Peyer's patch (tissue), 4 donors: Measurements from ENCODE around the gene SPPL3. TPM values are rescaled to one million over a fixed set of nuclear protein-coding genes. Genes with fewer than 3 reads are reported as not detected.

Experiments used
- DNase-seq, 3 donors: peaks; one replicate each; pipeline ENCODE4 v3.0.0-alpha.2; 2017 to 2019
- H3K27ac ChIP-seq, 4 donors: fragments of 200-600 bp; sonication (generic); one replicate each; pipeline ENCODE4 v1.5.1; 2016 to 2019
- H3K27me3 ChIP-seq, 2 donors: fragments of 200-600 bp; sonication (generic); one replicate each; pipeline ENCODE4 v1.5.1; 2019
- H3K36me3 ChIP-seq, 3 donors: fragments of 200-600 bp; sonication (generic); one replicate each; pipeline ENCODE4 v1.5.1; 2016 to 2019
- H3K4me1 ChIP-seq, 4 donors: fragments of 200-600 bp; sonication (generic); one replicate each; pipeline ENCODE4 v1.5.1; 2016 to 2019
- H3K4me3 ChIP-seq, 4 donors: fragments of 200-600 bp; sonication (generic); 1 replicate in 3 of 4; 2 replicates in 1 of 4; pipeline ENCODE4 v1.5.1; 2016 to 2019; ENCODE audit warnings: mild to moderate bottlenecking in 1 of 4
- H3K9me3 ChIP-seq, 4 donors: fragments of 200-600 bp; sonication (generic); one replicate each; pipeline ENCODE4 v1.5.1; 2016 to 2019; ENCODE audit warnings: mild to moderate bottlenecking in 1 of 4
- CTCF ChIP-seq, 6 experiments: fragments of 450-650 bp in 4 of 6; fragments of 200-600 bp in 2 of 6; sonication (generic) in 1 of 6; IDR thresholded peaks; one replicate each; pipeline ENCODE4 v1.5.1; 2017 to 2019; ENCODE audit warnings: antibody characterized with exemption in 6 of 6, mild to moderate bottlenecking in 3 of 6, moderate library complexity in 1 of 6
- POLR2A ChIP-seq, 2 donors: fragments of 450-650 bp; IDR thresholded peaks; one replicate each; pipeline ENCODE4 v1.5.1; 2017; ENCODE audit warnings: antibody characterized with exemption in 2 of 2, mild to moderate bottlenecking in 2 of 2, moderate library complexity in 2 of 2
- total RNA-seq, 4 donors: library from RNA; depleted of rRNA; stranded (reverse); fragments of >200 nt; gene quantifications; one replicate each; pipeline ENCODE4 v1.1.0, GENCODE V29; 2016

The SPPL3 gene
- total RNA-seq, 4 donors from 2014 or later, result 26.4 to 50.2 (median 34.9) TPM

- Histone ChIP-seq H3K27ac (peak within 1 kb of the TSS; percentile 71 to 87 (median 82)), H3K4me1 (peaks cover 0 to 15% (median 5%) of the 10 kb centered on the region in 4 donors), H3K27me3 (no peaks in the 10 kb centered on the region), H3K36me3 (peaks cover 0 to 57% (median 0%) of the 10 kb centered on the region in 3 donors), H3K9me3 (no peaks in the 10 kb centered on the region), H3K4me3 (peak within 1 kb of the TSS; percentile 65 to 78 (median 70))
- TF ChIP-seq POLR2A (IDR thresholded peaks at IDR 0.05) (peak; percentile 81 to 88), CTCF (IDR thresholded peaks at IDR 0.05) (peak in 3 of 6 experiments; percentile 18 to 27 (median 25))
- DNase-seq, result peak; percentile 89 to 96 (median 95)
These were observed 178.3 kb downstream of the SPPL3 start, which contains the start of gene ACADS for GRCh38 chr12:120725659-120726509. TSS of gene ACADS (plus strand) at chr12:120725826. CDS start at chr12:120725886, 60 bp downstream.

GRCh38 chr12:120725151-120725658 is 179.0 kb downstream of the SPPL3 start:
- no peak for DNase-seq
- H3K9me3 ChIP-seq, result no peaks in the 10 kb centered on the region
- TF ChIP-seq CTCF (IDR thresholded peaks at IDR 0.05), result no peak
- TF ChIP-seq POLR2A (IDR thresholded peaks at IDR 0.05), result no peak
- peaks cover 0 to 54% (median 0%) of the 10 kb centered on the region in 3 donors for H3K36me3 ChIP-seq
- H3K27me3 ChIP-seq, result no peaks in the 10 kb centered on the region
- peak overlapping the region; percentile 65 to 78 (median 70) for H3K4me3 ChIP-seq
- H3K27ac ChIP-seq, result peak overlapping the region; percentile 71 to 87 (median 82)
- H3K4me1 ChIP-seq, result peaks cover 0 to 15% (median 5%) of the 10 kb centered on the region in 4 donors

- no peak overlapping the region for H3K27ac ChIP-seq
- H3K27me3 ChIP-seq, result no peaks in the 10 kb centered on the region
- DNase-seq, result no peak
- peaks cover 0 to 54% (median 0%) of the 10 kb centered on the region in 3 donors for H3K36me3 ChIP-seq
- TF ChIP-seq POLR2A (IDR thresholded peaks at IDR 0.05), result no peak
- TF ChIP-seq CTCF (IDR thresholded peaks at IDR 0.05), result no peak
- peaks cover 0 to 20% (median 5%) of the 10 kb centered on the region in 4 donors for H3K4me1 ChIP-seq
- H3K9me3 ChIP-seq, result no peaks in the 10 kb centered on the region
- H3K4me3 ChIP-seq, result peak overlapping the region in 1 of 4 donors; percentile 68
These were observed 179.4 kb downstream of the SPPL3 start for GRCh38 chr12:120724720-120725119.

GRCh38 chr12:120722784-120723183 is 181.4 kb downstream of the SPPL3 start:
- Histone ChIP-seq H3K4me3 (no peak overlapping the region), H3K36me3 (peaks cover 0 to 54% (median 0%) of the 10 kb centered on the region in 3 donors), H3K4me1 (peaks cover 0 to 30% (median 5%) of the 10 kb centered on the region in 4 donors), H3K27me3 (no peaks in the 10 kb centered on the region), H3K9me3 (no peaks in the 10 kb centered on the region), H3K27ac (no peak overlapping the region)
- DNase-seq, result no peak
- TF ChIP-seq POLR2A (IDR thresholded peaks at IDR 0.05) (no peak), CTCF (IDR thresholded peaks at IDR 0.05) (no peak)

- TF ChIP-seq CTCF (IDR thresholded peaks at IDR 0.05) (no peak), POLR2A (IDR thresholded peaks at IDR 0.05) (no peak)
- no peak overlapping the region for H3K4me3 ChIP-seq
- H3K36me3 ChIP-seq, result peaks cover 0 to 61% (median 0%) of the 10 kb centered on the region in 3 donors
- no peak overlapping the region for H3K27ac ChIP-seq
- H3K4me1 ChIP-seq, result peaks cover 0 to 34% (median 5%) of the 10 kb centered on the region in 4 donors
- DNase-seq, result no peak
- no peaks in the 10 kb centered on the region for H3K9me3 ChIP-seq
- H3K27me3 ChIP-seq, result no peaks in the 10 kb centered on the region
These were observed 182.3 kb downstream of the SPPL3 start for GRCh38 chr12:120721866-120722265.
